CD4-positive, alpha-beta T cell treated with Interleukin-15 for 1 hour (primary cell): ENCODE data around the gene TMEM151B.
"Not testable (repeated sequence)": the region's sequence is repeated elsewhere in the genome, so short reads cannot be mapped to it uniquely, and the experiment has no call there.

ENCODE experiments used
- DNase-seq: peaks from one replicate; pipeline ENCODE4 v3.0.0-alpha.2; 2020

TMEM151B gene

DNA sequence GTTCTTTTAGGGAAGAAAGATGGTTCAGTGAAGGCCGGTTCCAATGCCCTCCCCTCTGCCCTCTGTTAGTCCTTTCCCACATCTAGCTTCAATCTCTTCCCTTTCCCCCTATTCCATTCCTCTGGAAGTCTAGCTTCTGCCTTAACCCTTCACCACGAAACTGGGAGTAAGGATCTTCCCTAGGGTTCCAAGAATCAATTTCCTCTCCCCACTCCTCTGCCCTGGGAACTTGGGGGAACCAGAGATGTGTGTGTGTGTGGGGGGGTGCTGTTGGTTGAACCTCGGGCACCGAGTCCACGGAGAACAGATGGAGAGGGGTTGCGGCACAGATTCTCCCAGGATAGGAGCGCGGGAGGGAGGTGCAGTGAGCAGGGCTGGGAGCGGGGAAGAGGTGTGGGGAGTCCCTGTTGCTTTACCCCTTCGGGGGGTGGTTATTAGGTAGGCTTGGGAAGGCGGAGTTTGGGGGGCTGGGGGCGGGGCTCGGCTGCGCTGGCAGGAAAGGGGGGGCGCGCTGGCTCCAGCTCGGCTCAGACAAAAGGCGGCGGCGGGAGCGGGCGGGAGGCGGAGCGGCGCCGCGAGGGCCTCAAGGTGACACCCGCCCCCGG is at the start of gene TMEM151B:
TMEM151B (plus strand) TSS at position 530 of the 605 bp plus-strand sequence. CDS start 293 bp downstream, outside the sequence.
- DNase-seq = no peak

DNA sequence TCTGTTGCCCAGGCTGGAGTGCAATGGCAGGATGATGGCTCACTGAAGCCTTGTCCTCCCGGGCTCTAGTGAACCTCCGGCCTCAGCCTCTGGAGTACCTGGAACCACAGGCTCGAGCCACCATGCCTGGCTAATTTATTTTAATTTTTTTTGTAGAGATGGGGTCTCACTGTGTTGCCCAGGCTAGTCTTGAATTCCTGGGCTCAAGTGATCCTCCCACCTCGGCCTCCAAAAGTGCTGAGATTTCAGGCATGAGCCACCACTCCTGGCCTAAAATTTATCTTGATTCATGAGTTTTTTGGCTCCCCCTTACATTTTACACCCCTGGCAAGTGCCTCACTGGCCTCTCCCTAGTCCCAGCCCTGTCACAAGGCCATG is 49.3 kb upstream of the TMEM151B start:
- DNase-seq = no peak

DNA sequence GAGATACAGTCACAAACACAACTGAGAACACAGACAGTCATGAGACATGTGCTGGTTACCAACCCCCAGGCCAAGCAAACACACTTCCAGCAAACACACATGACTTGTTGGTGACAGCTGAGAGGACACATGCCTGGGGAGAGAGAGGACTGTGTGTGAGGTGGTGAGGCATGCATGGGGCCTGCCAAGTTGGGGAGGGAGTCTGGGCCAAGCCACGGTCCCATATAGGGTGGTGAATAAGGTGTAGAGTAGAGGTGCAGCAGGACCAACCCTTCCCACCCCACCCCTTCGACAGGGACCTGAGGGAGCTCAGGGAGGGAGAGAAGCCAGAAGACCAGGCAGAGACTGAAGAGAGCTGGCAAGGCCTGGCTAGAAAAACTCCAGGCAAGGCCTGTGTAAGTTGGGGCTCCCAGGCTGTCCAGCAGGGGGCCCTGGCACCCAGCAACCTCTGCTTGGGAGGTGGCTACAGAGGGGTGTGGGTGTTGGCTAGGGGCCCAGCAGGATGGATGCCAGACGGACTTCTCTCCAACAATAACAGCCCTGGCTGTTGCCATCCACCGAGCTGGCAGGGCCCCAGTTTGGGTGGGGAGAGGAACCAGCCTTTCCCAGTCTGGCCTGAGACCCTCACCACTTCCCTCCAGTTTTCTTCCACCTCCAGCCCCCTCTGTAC is 48.8 kb upstream of the TMEM151B start:
- DNase-seq = peak; percentile 80

GRCh38 chr6:44221961-44222335 is 48.3 kb upstream of the TMEM151B start:
- no peak for DNase-seq

- no peak for DNase-seq
Observed at GRCh38 chr6:44222486-44223318, 47.5 kb upstream of the TMEM151B start.

- DNase-seq = peak; percentile 83
Observed at GRCh38 chr6:44223319-44224028, 46.8 kb upstream of the TMEM151B start, which contains the start of gene SLC29A1. TSS of gene SLC29A1 (plus strand) at chr6:44223595. CDS start at chr6:44227314, 3,719 bp downstream.

GRCh38 chr6:44224029-44224964 is 46.0 kb upstream of the TMEM151B start:
- no peak for DNase-seq

GRCh38 chr6:44224965-44225305 is 45.3 kb upstream of the TMEM151B start:
- DNase-seq = no peak

DNA sequence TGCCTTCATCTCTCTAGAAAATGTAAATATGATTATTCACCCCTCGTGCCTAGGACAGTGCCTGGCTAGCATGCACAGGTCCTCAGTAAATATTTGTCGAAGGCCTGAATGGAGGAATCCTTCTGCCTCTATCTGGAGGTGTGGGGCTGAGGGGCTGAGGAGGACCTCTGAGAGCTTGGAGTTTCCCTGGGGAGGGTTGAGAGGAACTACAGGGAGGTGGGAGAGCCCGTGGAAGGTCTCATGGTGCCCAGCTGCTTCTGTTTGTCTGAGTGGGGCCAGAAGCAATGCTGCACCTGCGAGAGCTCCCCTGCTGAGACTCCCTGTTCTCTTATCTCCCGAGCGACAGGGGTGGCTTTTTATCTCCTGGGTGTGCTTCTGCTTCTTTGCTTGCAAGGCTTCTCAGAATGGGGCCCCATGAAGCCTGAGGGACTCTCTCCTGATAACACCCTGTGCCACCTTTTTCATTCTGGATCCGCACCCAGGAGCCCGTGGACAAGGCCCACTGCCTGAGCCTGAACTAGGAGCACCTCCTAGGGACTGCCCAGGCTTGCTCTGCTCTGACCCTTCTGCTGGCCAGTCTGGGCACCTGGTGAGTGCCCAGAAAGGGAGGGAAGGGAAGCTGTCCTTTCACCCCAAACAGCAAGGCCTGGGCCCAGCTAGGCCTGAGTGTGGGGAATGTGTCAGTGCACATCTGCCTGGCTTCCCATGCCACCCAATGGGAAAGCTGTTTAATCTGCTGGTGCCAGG is 44.5 kb upstream of the TMEM151B start:
- DNase-seq = no peak

GRCh38 chr6:44226368-44227147 is 43.7 kb upstream of the TMEM151B start:
- no peak for DNase-seq

DNA sequence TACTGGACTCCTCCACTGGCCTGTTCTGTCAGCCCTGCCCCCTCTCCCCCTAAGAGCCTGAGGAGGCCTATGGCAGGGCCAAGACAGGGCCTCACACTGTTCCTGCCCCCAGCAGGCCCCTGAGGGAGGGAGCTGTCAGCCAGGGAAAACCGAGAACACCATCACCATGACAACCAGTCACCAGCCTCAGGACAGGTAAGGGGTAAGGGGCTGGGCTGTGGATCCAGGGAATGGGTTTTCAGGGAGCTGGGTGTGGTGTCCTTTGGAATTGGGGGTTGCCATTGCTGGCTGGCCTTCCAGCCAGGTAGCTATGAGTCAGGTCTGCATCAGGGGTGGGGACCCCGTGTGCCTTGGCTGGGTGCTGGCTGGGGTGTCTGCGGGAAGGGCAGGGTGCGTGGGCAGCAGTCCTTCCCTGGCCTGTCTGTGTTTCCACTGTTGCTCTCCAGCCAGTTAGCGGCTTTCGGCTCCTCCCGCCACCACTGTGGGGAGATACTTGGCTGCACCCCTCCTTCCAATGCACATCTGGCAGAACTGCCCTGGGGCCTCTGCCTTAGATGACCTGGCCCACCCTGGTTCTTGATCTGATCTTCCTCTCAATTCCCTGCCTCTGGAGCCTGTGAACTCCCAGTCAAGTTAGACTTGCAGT is 43.0 kb upstream of the TMEM151B start:
- DNase-seq = no peak

DNA sequence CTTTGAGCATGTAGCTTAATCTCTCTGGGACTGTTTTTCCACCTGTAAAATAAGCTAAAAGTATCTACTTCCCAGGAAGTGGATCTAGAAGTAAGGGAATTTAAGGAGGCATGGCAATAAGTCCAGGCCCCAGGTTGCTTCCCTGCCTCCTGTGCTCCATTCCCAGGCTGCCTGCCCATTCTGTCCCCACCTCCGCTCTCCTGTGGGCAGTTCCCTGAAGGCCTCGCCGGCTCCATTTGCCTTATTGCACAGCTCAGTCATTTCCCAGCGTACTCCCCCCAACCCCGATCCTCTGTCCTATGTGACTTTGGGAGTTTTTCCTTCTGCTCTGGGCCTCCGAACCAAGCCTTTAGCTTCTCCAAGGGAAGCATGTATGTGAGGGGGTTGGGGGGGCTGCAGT is 42.2 kb upstream of the TMEM151B start:
- DNase-seq = no peak

GRCh38 chr6:44228433-44228832 is 41.8 kb upstream of the TMEM151B start:
- no peak for DNase-seq

DNA sequence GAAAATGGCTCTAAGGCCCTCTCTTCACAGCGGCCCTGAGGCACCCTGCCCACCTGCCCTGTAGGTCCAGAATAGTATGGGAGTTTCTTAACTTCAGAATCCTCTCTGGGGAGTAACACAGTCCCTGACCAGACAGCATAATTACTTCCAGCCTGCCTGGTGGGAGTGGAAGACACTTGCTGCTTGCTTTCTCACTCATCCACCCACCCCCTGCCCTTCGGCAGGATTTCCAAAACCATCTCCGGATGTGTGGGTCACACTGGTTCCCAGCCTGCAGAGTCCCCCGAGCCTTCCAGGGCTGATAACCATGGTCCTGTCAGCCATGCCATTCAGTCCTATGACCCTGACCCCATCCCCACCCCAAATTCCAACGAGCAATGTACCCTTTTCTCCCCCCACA is 41.4 kb upstream of the TMEM151B start:
- DNase-seq = no peak

DNA sequence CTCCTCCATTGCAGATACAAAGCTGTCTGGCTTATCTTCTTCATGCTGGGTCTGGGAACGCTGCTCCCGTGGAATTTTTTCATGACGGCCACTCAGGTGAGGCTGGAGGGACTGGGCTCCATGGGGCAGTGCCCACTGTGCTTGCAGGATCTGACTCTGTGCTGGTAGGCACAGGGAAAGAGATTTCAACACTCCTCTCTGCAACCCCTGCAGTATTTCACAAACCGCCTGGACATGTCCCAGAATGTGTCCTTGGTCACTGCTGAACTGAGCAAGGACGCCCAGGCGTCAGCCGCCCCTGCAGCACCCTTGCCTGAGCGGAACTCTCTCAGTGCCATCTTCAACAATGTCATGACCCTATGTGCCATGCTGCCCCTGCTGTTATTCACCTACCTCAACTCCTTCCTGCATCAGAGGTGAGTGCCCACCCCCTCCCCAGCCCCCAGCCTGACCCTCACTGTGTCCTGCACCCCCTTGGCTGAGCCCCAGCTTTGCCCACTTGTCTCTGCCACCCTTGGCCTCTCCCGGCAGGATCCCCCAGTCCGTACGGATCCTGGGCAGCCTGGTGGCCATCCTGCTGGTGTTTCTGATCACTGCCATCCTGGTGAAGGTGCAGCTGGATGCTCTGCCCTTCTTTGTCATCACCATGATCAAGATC is 40.7 kb upstream of the TMEM151B start:
- DNase-seq = no peak

DNA sequence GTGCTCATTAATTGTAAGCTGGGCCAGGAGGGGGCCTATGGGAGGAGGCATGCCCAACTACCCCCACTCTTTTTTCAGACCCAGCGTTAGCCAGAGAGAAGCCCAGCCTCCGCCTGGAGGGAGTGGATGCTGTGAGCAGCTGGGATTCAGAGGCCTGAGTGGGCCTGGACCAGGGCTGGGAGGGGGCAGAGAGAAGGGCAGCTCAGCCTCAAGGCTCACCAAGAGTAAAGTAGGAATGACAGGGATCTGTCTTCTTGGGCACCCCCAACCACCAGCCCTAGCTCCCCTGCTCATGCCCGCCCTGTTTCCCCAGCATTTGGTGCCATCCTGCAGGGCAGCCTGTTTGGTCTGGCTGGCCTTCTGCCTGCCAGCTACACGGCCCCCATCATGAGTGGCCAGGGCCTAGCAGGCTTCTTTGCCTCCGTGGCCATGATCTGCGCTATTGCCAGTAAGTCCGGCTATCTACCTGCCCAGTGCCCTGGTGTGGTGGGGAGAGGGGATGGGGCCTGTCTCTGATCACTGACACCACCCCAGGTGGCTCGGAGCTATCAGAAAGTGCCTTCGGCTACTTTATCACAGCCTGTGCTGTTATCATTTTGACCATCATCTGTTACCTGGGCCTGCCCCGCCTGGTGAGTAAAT is 40.1 kb upstream of the TMEM151B start:
- no peak for DNase-seq

GRCh38 chr6:44231426-44231825 is 38.8 kb upstream of the TMEM151B start:
- DNase-seq = not testable (repeated sequence)

DNA sequence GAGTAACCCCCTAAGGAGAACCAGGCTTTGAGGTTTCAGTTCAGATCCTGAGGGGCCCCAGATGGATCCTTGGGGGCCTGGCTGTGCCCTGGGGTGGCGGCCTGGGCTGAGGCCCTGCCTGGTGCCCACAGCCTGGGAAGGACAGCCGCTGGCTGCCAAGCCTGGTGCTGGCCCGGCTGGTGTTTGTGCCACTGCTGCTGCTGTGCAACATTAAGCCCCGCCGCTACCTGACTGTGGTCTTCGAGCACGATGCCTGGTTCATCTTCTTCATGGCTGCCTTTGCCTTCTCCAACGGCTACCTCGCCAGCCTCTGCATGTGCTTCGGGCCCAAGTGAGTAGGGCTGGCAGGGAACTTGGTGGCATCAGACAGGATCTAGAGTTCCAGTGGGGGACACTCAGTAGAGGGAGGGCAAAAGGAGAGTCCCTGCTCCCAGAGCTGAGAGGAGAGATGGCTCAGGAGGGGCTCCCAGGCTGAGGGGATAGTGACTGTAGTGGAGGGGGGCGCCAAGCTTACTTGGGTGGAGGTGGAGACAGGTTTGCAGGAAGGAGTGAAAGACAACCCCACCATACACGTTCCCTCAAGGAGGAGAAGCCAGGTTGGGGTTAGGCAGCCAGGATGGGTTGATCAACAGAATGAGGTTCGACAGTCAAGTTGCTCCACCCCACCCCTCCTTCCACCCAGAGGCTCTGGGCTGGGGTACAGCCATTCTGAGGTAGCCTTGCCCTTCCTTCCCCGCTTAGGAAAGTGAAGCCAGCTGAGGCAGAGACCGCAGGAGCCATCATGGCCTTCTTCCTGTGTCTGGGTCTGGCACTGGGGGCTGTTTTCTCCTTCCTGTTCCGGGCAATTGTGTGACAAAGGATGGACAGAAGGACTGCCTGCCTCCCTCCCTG is 37.3 kb upstream of the TMEM151B start:
- no peak for DNase-seq
